Colonic mucosa (tissue), 4 donors: Measurements from ENCODE around the gene TGFBR3. TPM values are rescaled to one million over a fixed set of nuclear protein-coding genes. Genes with fewer than 3 reads are reported as not detected.

Source experiments
- DNase-seq: peaks from one replicate; pipeline ENCODE4 v3.0.0-alpha.2; 2020
- H3K27ac ChIP-seq: fragments of 200-600 bp; one replicate; pipeline ENCODE4 v1.8.0; 2021
- H3K27me3 ChIP-seq: fragments of 200-600 bp; one replicate; pipeline ENCODE4 v1.8.0; 2021
- H3K36me3 ChIP-seq: fragments of 200-600 bp; one replicate; pipeline ENCODE4 v1.8.0; 2021
- H3K4me1 ChIP-seq: fragments of 200-600 bp; one replicate; pipeline ENCODE4 v1.8.0; 2021; ENCODE audit warnings: mild to moderate bottlenecking
- H3K4me3 ChIP-seq: fragments of 200-600 bp; one replicate; pipeline ENCODE4 v1.8.0; 2021
- H3K9ac ChIP-seq, 2 donors: one replicate each; pipeline ENCODE4 v1.7.0; 2013; ENCODE audit warnings: control low read depth in 2 of 2, low read depth in 2 of 2, low read length in 2 of 2
- H3K9me3 ChIP-seq: fragments of 200-600 bp; one replicate; pipeline ENCODE4 v1.8.0; 2021
- CTCF ChIP-seq: fragments of 200-600 bp; IDR thresholded peaks from one replicate; pipeline ENCODE4 v1.8.0; 2022; ENCODE audit warnings: antibody characterized with exemption, mild to moderate bottlenecking
- intact Hi-C: fragments of 100-400 bp; cut with DNase I; formaldehyde crosslinking; loops from one replicate; pipeline ENCODE4 v1.14.1; 2022
- total RNA-seq, 2 donors: library from RNA; stranded (reverse); fragmentation: NEBNext Ultra II Directional in 1 of 2; extraction: Animal tissue kit (Norgen Biotek cat#: 25700) in 1 of 2; gene quantifications; one replicate each; pipeline ENCODE4 v1.2.1, GENCODE V29; 2021
- donor health status: healthy.
- donor health status: DM: no; HTN: no; CAD: no.
- donor health status: DM: no; HTN: no; CAD: no.

The TGFBR3 gene
- total RNA-seq, 2 donors from 2014 or later: 8.4 to 16.0 TPM

GRCh38 chr1:91735266-91735845, 150.6 kb downstream of the TGFBR3 start:
- no peaks in the 10 kb centered on the region for H3K9me3 ChIP-seq
- intact Hi-C loops: no loop called here
- no peak overlapping the region for H3K27ac ChIP-seq
- no peak for TF ChIP-seq CTCF
- no peak overlapping the region for H3K9ac ChIP-seq
- H3K36me3 ChIP-seq: no peaks in the 10 kb centered on the region
- no peak overlapping the region for H3K4me3 ChIP-seq
- DNase-seq: no peak
- H3K27me3 ChIP-seq: no peaks in the 10 kb centered on the region
- peaks cover 4% of the 10 kb centered on the region for H3K4me1 ChIP-seq

- Histone ChIP-seq H3K4me3 (no peak overlapping the region), H3K27ac (no peak overlapping the region), H3K9me3 (no peaks in the 10 kb centered on the region), H3K9ac (no peak overlapping the region), H3K36me3 (no peaks in the 10 kb centered on the region), H3K27me3 (no peaks in the 10 kb centered on the region), H3K4me1 (peaks cover 4% of the 10 kb centered on the region)
- DNase-seq: no peak
- intact Hi-C loops: no loop called here
- TF ChIP-seq CTCF: no peak
These were observed 151.2 kb downstream of the TGFBR3 start for GRCh38 chr1:91734761-91735160.

- Histone ChIP-seq H3K27me3 (no peaks in the 10 kb centered on the region), H3K4me3 (no peak overlapping the region), H3K9me3 (no peaks in the 10 kb centered on the region), H3K36me3 (no peaks in the 10 kb centered on the region), H3K9ac (no peak overlapping the region), H3K4me1 (peaks cover 4% of the 10 kb centered on the region), H3K27ac (no peak overlapping the region)
- intact Hi-C loops: no loop called here
- no peak for DNase-seq
- no peak for TF ChIP-seq CTCF
These were observed 152.7 kb downstream of the TGFBR3 start for GRCh38 chr1:91733108-91733710.

- Histone ChIP-seq H3K4me1 (peaks cover 4% of the 10 kb centered on the region), H3K27me3 (no peaks in the 10 kb centered on the region), H3K27ac (no peak overlapping the region), H3K9ac (no peak overlapping the region), H3K9me3 (no peaks in the 10 kb centered on the region), H3K4me3 (no peak overlapping the region), H3K36me3 (no peaks in the 10 kb centered on the region)
- TF ChIP-seq CTCF: no peak
- intact Hi-C loops: no loop called here
- DNase-seq: no peak
These were observed 153.5 kb downstream of the TGFBR3 start for GRCh38 chr1:91732291-91733107.

GRCh38 chr1:91731815-91732214, 154.1 kb downstream of the TGFBR3 start:
- Histone ChIP-seq H3K27ac (no peak overlapping the region), H3K27me3 (no peaks in the 10 kb centered on the region), H3K9me3 (no peaks in the 10 kb centered on the region), H3K4me3 (no peak overlapping the region), H3K9ac (no peak overlapping the region), H3K4me1 (peaks cover 4% of the 10 kb centered on the region), H3K36me3 (no peaks in the 10 kb centered on the region)
- no peak for DNase-seq
- TF ChIP-seq CTCF: no peak
- intact Hi-C loops: no loop called here
